HG03460 (cell line): ENCODE results near the gene PPL.
"Not testable (repeated sequence)": the region's sequence is repeated elsewhere in the genome, so short reads cannot be mapped to it uniquely, and the experiment has no call there.

Experiments used
- ATAC-seq: cut with Tn5 transposase; IDR thresholded peaks from one replicate; pipeline ENCODE4 v1.9.1; 2021; ENCODE audit not compliant: unreplicated experiment

The PPL gene

DNA sequence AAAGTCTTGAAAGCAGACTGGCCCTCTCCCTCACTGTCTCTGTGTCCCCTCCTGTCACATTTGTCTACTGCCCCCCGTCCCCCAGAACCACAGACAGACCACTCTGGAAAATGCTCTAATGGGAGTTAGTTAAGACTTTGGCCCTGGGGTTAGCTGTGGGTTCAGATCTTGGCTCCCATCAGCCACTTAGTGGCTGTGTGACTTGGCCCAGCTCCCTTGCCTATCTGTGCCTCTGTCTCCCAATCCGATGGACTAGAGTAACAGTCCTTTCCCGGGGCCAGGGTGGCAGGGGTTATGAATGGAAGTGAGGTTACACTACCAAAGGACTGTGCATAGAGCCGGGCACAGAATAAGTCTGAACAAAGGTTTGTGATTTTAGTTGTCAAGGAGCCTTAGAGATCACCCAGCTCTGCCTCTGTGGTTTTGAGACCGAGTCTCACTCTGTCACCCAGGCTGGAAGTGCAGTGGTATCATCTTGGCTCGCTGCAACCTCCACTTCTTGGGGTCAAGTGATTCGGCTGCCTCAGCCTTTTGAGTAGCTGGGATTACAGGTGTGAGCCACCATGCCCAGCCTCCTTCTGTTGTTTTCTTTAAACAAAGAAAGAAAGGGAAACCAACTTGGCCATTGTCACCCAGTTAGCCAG, 23.7 kb downstream of the PPL start:
- no peak for ATAC-seq

GRCh38 chr16:4911970-4912386, 25.0 kb downstream of the PPL start:
- ATAC-seq = no peak

DNA sequence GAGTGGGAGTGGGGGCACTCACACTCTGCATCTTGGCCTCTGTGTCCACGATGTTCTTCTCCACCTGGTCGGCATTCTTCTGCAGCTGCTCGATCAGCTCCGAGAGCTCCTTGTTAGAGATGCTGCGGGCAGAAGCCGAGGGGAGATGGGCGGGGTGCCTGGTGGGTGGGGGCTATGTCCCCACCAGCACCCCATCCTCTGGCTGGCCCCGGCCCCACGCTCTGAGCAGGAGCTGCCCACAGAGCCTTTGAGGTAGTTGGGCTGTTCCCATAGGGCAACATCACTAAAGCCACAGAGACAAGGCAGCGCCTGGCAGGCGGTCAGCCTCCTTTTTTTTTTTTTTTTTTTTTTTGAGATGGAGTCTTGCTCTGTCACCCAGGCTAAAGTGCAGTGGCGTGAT, 26.1 kb downstream of the PPL start:
- no peak for ATAC-seq

DNA sequence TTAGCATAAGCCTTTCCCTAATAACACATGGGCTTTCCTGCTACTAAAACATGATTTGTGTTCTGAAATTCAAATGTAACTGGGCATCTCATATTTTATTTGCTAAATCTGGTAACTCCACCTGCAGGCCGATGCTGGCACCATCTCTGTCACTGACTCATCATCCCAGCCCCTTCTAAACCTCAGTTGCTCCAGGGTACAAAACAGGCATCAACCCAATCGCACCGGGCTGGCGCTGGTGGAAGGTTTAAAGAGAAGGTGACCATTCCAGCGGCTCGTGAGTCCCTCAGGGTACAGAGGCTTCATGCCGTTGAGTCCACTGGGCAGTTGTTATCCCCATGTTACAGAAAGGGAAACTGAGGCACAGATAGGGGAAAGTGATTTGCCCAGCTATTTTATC, 27.1 kb downstream of the PPL start:
- ATAC-seq = no peak

DNA sequence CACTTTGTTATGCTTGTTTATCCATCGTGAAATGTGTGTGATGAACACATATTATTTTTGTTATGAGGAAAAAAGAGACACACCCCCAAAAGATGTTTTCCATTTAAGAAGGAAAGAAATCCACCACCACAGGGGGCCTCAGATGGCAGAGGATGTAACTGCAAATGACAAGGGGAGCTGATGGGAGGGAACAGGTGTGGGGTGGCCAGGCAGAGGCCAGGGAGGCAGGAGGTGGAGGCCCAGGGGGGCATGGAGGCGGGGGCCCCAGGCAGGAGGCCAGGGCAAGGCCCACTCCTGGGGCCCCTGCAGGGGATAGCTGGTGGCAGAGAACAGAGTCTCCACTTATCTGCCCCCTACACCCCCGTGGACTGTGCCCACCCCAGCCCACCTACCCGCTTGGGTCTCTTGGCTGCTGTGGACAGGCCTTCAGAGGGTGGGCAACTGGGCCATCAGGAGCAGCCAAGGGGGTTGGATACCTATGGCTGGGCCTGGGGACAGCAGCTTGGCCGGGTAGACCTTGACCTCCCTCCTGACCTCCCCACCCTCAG, 28.0 kb downstream of the PPL start:
- no peak for ATAC-seq

- ATAC-seq = no peak
Measured at GRCh38 chr16:4904942-4905615, 31.9 kb downstream of the PPL start.

DNA sequence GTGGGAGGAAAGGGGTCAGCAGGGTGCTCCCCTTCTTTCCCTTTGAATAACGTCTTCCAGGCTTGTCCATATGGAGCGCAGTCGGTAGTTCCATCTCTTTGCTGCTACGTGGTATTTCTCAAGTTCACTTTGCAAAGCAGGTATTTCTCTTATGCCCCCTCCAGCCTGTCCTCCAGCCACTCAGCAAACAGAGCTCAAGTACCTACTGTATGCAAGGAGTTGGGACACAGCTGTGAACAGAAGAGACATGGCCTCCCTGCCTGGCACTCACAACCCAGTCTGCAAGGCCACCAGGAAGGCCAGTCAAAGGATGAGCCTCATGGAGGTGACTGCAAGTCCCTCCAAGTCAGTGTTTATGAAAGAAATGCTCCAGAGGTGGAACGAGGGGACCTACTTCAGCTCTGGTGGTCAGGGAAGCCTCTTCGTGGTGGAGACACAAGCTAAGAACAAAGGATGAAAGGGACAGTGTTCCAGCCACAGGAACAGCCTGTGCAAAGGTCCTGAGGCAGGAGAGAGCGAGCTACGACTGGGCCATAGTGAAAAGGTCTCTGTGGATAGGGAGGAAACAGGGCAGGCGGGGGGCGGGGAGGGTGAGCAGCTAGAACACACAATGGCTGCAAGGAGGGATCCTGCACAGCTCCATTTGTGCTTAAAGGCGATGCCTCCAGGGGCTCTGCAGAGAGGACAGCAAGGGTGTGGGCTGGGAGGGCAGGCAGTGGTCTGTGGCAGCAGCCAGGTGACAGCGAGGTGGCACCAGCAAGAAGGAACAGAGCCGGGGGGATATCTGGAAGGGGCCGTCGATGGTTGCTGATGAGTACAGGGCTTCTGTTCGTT, 32.6 kb downstream of the PPL start:
- no peak for ATAC-seq

DNA sequence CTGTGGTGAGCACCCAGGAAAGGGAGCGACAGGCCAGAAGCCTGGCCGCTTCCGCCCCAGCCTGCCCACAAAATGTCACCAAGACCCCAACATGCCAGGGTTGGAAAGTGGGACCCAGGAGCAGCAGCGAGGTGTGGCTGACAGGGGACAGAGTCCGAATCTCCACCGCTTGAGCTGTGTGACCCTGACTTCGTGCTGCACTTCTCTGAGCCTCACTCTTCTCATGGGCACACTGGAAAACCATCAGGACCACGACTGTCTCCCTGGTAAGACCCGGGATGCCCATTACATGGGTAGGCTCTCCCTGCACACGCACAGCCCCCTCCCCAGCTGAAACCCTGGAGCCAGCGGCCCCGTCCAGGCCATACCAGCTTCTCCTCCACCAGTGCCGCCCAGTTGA, 34.9 kb downstream of the PPL start:
- ATAC-seq = no peak

GRCh38 chr16:4900750-4901149, 36.2 kb downstream of the PPL start:
- ATAC-seq = no peak

DNA sequence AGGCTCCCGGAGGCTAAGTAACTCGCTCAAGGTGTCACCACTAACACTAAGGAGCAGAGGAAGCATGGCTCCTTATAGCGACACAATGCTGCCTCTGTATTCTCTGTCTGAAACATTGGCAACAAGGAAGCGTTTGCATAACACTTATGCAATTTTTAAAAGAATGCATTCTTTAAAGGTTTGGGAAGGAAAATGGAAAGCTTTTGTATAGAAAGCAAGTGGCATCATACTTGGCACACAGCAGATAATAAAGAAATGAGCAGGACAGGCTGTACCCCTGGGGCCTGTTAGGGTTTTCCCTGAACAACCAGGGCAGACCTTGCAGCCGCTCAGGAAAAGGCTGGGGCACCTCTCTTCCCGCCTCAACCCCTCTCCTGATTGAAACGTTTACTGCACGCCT, 36.9 kb downstream of the PPL start:
- no peak for ATAC-seq

GRCh38 chr16:4899474-4899846, 37.5 kb downstream of the PPL start:
- no peak for ATAC-seq

DNA sequence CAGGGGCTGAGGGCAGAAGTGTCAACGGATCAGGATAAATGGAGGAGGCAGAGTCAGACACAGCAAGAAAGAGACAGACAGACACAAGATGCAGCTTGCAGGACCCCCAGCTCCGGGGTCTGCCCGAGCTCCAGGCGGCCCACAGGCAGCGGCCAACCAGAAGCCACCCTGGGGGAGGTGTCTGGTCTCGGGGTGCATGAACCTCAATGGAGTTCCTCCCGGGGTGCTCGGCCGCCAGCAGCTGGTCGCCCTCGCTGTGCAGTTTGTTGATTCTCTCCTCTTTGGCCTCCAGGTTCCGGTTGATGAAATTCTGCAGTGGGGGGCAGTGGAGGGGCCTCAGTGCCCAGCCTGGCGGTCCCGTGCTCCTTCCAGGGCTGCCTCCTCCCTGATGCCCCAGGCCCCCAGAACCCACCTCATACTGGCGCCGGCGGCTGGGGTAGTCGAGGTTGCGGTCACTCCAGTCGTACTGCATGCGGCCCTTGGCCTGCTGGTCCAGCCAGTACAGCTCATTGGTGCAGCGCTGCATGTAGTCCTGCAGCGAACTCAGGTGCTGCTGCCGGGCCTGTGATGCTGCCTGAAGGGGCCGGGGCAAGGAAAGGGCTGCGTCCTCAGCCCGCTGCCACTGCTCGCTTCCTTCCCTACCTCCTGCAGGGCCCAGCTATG, 38.0 kb downstream of the PPL start:
- no peak for ATAC-seq

DNA sequence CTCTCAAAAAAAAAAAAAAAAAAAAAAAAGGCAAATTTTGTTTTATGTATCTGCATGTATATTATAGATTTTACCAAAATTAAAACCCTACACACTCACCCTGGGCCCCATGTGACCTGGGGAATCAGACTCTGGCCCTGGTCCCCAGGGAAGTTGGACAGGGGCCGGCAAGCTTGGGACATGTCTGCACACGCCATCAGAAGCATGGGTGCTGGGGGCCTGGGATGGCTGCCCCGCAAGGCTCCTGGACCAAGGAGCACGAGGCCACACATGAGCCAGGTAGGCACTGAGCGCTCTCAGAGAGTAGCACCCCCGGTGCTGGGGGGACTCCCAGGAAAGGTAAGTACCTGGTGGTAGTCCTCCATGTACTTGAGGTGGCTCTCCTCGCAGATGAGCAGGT, 39.6 kb downstream of the PPL start:
- no peak for ATAC-seq

DNA sequence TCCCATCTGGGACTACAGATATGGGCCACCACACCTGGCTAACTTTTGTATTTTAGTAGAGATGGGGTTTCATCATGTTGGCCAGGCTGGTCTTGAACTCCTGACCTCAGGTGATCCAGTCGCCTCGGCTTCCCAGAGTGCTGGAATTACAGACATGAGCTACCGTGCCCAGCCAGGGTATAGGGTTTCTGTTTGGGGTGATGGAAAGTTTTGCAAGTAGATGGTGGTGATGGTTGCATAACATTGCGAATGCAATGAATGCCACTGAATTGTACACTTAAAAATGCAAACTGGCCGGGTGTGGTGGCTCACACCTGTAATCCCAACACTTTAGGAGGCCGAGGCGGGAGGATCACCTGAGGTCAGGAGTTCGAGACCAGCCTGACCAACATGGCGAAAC, 40.2 kb downstream of the PPL start:
- not testable (repeated sequence) for ATAC-seq

DNA sequence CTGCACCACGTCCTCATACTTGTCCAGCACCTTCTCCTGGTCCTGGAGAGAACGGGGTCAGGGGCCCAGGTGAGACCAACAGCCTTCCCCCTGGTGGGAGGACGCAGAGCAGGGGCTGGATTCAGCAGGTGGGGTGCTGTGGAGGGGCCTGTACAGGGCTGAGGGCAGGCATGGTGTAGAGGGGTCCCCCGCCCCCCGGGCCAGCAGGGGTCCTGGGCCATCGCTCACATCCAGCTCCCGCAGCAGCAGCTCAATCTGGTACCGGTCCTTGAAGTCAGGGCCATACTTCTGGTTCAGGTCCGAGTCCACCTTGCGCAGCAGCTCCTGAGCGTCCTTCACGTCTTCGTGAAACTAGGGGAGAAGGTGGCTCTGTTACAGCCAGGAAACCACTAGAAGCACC, 41.6 kb downstream of the PPL start:
- no peak for ATAC-seq

GRCh38 chr16:4894276-4895150, 42.4 kb downstream of the PPL start:
- no peak for ATAC-seq

- no peak for ATAC-seq
Measured at GRCh38 chr16:4893103-4893862, 43.7 kb downstream of the PPL start.

- no peak for ATAC-seq
Measured at GRCh38 chr16:4892361-4893102, 44.4 kb downstream of the PPL start.

DNA sequence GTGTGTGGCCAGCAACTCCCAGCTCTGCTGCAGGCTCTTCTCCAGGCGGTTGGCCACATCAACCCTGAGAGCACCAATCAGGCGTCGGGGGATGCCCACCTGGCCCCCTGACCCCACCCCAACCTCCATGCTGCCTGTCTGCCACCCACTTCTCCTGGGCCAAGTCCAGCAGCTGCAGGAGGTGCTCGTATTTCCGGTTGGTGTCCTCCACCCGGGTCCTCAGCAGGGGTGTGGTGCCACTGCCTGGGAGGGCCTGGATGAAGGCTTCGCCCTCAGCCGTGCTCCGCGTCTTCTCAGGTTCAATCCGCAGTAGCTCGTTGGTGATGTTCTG, 45.1 kb downstream of the PPL start:
- no peak for ATAC-seq
